C4-2B (cell line): ENCODE data around the gene TIMM21.
A peak's percentile ranks its signal among the peaks of the same experiment; 100 is the strongest.

Experiments
- H3K27ac ChIP-seq: fragments of 450-650 bp; 2 replicates; pipeline ENCODE4 v1.5.1; 2017
- CTCF ChIP-seq: fragments of 450-650 bp; conservative IDR thresholded peaks from 2 replicates; pipeline ENCODE4 v1.5.1; 2017; ENCODE audit warnings: mild to moderate bottlenecking
- ZFX ChIP-seq: fragments of 450-650 bp; IDR thresholded peaks from 2 replicates; pipeline ENCODE4 v1.6.1; 2017

TIMM21 gene

GRCh38 chr18:74147779-74148542, at the start of gene TIMM21, which contains the start of gene FBXO15:
TSS of gene TIMM21 (plus strand) at chr18:74148523. CDS start at chr18:74148809, 286 bp downstream.
TSS of gene FBXO15 (minus strand) at chr18:74147834. CDS start at chr18:74147785, 49 bp downstream.
- no peak for TF ChIP-seq CTCF
- TF ChIP-seq ZFX, result no peak
- H3K27ac ChIP-seq, result peak within 1 kb of the TSS; percentile 87

- H3K27ac ChIP-seq, result no peak overlapping the region
- TF ChIP-seq CTCF (no peak), ZFX (no peak)
These were observed 39.9 kb upstream of the TIMM21 start for GRCh38 chr18:74108460-74108859.

GRCh38 chr18:74110149-74110548, 38.2 kb upstream of the TIMM21 start:
- TF ChIP-seq ZFX (no peak), CTCF (no peak)
- no peak overlapping the region for H3K27ac ChIP-seq

- H3K27ac ChIP-seq, result no peak overlapping the region
- TF ChIP-seq ZFX, result no peak
- no peak for TF ChIP-seq CTCF
These were observed 37.3 kb upstream of the TIMM21 start for GRCh38 chr18:74110976-74111375.

- no peak overlapping the region for H3K27ac ChIP-seq
- no peak for TF ChIP-seq CTCF
- TF ChIP-seq ZFX, result no peak
These were observed 34.6 kb upstream of the TIMM21 start for GRCh38 chr18:74113711-74114110.

- TF ChIP-seq ZFX, result no peak
- TF ChIP-seq CTCF, result no peak
- H3K27ac ChIP-seq, result no peak overlapping the region
These were observed 34.2 kb upstream of the TIMM21 start for GRCh38 chr18:74114116-74114515.

- no peak overlapping the region for H3K27ac ChIP-seq
- TF ChIP-seq CTCF, result no peak
- no peak for TF ChIP-seq ZFX
These were observed 33.3 kb upstream of the TIMM21 start for GRCh38 chr18:74115046-74115445.
